CD4-positive, alpha-beta T cell treated with Interleukin-12 subunit alpha and Interleukin-12 subunit beta, for 1 hour (primary cell): ENCODE data around the gene RPS6KA2.
"Not testable (repeated sequence)": the region's sequence is repeated elsewhere in the genome, so short reads cannot be mapped to it uniquely, and the experiment has no call there.

ENCODE experiments used
- DNase-seq: peaks from one replicate; pipeline ENCODE4 v3.0.0-alpha.2; 2020

Gene RPS6KA2

DNA sequence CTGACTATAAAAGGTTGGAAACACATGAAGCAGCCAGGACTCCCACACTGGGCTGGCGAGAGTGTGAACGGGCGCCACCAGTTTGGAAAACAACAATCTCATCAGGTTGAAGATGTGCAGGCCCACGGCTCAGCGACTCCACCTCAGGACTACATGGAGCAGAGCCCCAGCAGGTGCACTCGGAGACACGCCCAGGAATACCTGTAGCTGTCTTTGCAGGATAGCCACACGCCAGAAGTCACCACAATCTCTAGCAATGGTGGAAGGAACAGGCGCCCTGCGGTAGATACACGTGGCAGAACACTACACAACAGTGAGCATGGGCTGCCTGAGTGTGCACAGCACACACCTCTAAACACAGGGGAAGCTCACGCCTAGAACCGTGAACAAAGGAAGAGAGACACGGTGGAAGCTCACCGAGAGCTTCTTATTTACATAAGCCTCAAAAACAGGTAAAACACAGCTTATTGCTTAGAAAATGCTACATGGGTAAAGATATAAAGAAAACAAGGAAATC lies 28.7 kb upstream of the RPS6KA2 start:
- DNase-seq: no peak

GRCh38 chr6:166655251-166655650 lies 28.2 kb upstream of the RPS6KA2 start:
- no peak for DNase-seq

GRCh38 chr6:166654573-166654972 lies 27.5 kb upstream of the RPS6KA2 start:
- no peak for DNase-seq

- DNase-seq: no peak
These were observed 26.5 kb upstream of the RPS6KA2 start for GRCh38 chr6:166653639-166653941.

DNA sequence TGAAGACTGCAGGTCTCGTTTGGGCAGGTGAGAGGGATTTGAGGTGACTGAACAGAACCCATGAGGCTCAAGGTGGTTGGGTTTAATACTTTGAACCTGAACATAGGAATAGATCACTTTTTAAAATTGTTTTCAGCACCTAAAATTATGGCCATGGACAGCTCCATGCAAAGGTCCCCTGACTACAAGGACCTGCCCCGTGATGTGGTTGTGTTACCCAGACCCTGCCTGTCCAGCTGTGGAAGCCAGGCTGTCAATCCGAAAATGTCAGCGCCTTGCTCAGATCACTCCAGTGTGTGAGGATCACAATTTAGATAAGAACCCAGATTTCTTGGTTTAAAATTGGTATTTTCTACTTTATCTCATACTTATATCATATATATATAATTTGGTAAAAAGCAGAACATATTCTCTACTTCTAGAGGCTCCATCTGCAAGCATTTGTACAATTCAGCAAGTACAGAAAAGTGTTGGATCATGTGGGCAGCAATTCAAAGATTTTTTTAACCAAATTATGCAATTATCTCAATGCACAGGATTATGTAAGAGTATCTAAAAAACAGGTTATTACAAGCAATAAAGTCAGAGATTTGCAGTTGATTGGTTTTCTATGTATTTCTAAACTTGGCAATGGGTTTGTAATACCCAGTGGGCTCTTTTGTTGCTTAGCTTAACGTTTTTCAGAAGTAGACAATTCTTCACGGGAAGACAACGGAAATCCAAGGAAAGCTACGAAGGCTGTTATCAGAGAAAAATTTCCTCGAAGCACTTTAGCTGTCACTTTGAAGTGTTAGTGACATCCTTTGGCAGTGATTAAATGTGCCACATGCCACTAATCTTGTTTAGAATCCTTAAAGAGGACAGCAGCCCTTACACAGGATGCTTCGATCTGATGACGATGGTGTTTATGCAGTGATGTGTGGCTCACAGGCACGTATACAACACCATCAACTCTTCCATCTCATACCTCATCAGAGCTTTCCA lies 24.1 kb upstream of the RPS6KA2 start:
- no peak for DNase-seq

- no peak for DNase-seq
These were observed 23.0 kb upstream of the RPS6KA2 start for GRCh38 chr6:166650047-166650446.

DNA sequence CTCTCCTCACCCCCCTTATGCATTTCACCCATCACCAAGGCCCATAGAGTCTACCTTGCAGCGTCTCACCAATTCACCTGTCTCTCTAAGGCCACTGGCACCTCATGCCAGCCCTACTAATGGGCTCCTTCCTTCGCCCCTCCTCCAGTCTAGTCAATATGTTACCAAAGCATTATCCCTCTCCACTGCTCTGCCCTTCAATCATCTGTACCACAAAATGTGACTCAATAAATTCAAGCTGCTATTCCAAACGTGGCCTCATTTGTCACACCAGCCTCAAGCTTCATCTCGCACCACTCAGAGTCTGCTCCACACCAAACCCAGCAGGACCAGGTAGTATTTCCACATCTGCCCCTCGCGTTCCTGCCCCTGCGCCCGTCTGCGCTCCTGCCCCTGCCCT lies 21.8 kb upstream of the RPS6KA2 start:
- no peak for DNase-seq

DNA sequence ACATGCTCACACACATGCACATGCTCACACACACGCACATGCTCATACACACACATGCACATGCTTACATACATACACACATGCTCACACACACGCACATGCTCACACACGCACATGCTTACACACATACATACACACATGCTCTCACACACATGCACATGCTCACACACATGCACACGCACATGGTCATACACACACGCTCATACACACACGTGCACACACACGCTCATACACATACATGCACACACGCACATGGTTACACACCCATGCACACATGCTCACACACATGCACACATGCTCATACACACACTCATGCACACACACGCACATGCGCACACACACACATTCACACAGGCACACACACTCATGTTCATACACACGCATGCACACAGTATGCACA lies 20.8 kb upstream of the RPS6KA2 start:
- no peak for DNase-seq

- no peak for DNase-seq
These were observed 19.7 kb upstream of the RPS6KA2 start for GRCh38 chr6:166646716-166647115.

DNA sequence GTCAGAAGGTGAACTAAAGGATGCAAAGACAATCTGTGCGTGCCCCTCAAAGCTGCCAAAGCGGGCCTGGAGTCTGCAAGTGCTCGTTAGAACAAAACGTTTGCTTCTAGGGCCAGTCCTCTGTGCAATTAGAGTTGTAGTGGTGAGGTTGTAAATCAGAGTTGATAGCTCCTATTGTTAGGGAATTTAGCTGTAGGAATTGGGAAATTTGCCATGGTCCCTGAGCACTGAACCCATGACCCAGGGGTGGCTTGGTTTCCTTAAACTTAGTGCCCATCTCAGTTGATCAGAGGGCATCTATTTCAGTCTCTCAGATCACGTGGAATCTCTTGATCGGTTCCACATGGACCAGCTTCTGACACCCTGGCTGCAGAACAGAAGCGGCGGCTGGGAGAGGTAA lies 18.8 kb upstream of the RPS6KA2 start:
- no peak for DNase-seq

GRCh38 chr6:166644681-166645080 lies 17.6 kb upstream of the RPS6KA2 start:
- no peak for DNase-seq

DNA sequence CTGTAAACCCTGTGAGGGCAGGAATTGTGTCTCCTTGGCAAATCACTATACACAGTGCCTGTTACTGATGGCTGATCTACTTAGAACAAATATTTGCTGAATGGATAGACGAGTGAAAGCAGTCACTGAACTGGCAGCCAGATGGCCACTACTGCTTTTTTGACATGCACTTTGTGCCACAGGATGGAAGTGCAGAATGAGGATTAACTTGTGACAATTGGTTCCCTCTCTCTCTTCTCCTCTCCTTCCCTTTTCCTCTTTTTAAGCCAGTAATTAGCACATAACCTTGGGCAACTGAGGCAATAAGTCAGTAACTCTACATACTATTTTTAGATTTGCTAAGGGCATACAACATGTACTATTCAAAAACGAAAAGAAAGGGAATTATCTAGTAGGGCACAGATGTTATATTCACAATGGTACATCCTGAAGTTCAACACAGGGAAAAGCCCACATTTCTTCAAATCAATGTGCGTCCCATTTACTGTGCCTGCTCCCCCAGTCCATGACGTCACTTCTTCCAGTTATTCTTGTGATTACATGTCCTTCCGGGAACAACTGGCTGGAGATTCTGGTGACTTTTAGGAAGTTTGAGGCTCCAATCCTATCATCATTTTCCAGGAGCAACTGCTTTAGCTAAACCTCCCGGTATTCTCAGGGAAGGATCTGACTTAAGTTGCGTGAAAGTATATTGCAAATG lies 17.0 kb upstream of the RPS6KA2 start:
- no peak for DNase-seq

- DNase-seq: no peak
These were observed 15.6 kb upstream of the RPS6KA2 start for GRCh38 chr6:166642646-166643045.

DNA sequence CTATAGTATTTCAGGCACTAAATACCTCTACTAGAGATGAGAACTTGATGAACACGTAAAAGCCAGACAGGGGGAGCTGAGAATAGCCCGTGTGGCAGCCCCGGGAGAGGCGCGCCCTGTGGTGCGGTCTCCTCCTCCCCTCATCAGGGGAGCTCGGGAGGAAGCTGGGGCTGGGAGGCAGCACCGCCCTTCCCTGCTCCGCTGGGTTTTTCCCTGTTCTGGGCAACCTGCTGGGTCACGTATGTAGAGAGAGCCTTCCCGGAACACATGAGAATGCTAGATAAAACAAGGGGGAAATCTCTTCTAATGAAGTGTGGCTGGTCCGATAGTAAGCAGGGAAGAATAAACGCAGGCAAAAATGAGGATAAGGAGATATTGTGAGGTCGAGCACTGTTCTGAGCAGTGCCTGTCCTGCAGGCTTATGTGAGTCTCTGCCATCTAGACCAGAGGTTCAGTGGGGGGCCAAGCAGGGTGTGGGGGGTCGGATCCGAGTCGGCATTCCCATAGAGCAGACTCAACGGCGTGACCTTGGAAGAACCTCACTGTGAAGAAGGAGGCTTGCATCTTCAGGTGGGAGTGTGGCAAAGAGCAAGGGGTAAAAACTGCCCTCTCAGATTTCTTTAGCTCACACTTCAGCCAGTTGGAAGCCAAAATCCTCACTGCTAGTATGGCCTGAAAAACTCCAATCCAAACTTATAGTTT lies 13.4 kb upstream of the RPS6KA2 start:
- no peak for DNase-seq

DNA sequence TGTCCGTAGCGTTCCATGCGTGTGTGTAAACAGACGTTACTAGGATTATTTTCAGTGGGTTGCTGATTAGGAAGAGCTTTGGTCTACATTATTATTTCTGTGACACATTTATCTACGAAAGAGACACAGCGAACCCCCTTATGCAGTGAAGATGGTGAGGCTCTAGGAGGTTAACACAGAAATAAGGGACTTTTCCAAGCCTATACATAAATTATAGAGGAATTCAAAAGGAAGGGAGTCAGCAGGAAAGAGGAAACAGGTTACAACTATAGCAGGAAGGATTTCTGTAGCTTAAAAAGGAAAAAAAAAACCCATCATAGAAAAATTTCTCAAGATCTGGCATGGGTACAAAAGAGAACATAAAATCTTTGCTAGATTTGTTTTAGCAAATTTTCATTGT lies 12.9 kb upstream of the RPS6KA2 start:
- no peak for DNase-seq

DNA sequence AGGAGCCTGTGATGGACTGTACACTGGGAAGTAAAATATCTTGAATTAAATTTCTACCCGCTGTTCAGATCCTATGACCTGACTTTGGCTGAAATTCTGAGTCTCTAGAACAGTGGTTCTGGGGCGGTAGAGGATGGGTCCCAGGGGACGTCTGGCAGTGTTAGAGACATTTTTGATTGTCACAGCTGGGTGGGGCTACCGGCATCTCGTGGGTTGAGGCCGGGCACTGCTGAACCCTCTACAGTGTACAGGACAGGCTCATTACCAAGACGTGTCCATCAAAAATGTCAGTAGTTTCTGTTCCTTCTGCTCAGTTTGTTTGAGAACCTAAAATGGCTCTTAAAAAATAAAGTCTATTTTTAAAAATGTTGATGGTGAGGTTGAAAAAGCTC lies 11.5 kb upstream of the RPS6KA2 start:
- no peak for DNase-seq

GRCh38 chr6:166637812-166638572 lies 10.9 kb upstream of the RPS6KA2 start:
- no peak for DNase-seq

- DNase-seq: no peak
These were observed 9.9 kb upstream of the RPS6KA2 start for GRCh38 chr6:166636934-166637333.

DNA sequence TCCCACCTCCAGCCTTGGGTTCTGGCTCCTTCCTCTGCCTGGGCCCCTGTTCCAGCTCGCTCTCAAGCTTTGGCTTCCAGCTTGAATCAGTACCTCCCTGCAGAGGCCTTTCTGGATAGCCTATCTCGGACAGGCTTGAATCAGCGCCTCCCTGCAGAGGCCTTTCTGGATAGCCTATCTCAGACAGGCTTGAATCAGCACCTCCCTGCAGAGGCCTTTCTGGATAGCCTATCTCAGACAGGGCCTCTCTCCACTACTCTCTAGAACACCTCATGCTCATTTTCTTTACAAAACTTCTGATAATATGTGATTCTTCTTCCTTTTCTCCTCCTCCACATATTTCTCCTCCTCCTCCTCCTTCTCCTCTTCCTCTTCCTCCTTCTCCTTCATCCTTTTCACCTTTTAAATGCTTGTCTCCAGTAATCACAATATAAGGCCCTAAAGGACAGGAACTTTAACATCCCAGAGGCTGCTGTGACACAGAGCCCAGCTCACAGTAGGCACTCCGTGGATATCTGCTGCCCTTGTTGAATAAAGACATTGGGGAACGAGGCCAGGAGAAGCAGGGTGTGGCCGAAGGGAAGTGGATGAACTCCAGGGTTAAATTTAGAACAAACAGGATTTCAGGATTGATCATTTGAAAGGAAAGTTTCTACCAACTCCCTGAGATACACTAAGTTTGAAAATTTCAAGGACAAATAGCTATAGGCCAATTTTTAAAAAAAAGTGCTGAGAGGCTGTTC lies 9.3 kb upstream of the RPS6KA2 start:
- DNase-seq: no peak

DNA sequence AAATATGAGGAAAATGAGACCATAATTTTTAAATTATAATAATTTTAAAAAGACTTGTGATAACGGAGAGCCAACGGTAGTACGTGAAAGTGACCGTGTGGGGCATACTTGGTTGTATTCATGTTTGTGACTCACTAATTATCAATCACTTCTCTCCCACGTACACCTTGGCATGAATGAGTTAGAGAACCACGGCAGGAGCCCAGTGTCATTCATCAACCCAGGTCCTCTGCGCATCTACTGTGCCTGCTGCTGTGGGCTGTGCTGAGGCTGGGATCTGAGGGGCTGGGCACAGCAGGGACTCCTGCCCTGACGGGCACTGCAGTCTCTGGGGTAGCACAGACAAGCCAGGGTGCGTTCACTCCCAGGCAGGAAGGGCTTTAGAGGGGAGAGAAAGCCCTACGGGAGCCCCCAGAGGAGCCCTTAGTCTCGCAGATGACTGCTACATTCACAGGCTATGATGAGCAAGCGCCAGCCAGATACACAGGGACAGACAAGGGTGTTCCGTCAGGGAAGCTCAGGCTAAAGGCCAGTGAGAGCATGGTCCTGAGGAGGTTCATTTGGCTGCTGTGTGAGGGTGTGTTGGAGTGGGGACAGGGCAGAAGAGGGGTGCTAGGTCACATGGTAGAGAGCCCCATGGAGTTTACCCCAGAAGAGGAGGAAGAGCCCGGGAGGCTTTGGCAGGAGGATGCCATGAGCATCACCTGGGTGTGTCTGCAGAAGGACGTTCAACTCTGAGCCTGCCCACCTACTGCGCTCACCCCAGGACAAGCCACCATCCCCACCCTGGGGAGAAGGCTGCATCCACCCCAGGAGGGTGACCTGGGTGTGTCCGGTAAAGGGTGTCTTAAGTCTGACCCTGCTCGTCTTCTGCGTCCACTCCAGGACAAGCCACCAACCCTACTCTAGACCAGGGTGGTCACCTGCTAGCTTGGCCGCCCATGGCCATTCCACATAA lies 8.2 kb upstream of the RPS6KA2 start:
- no peak for DNase-seq

- DNase-seq: not testable (repeated sequence)
These were observed 7.5 kb upstream of the RPS6KA2 start for GRCh38 chr6:166634581-166634980.
